ENCODE results near the gene GLRX5.

Gene GLRX5

DNA sequence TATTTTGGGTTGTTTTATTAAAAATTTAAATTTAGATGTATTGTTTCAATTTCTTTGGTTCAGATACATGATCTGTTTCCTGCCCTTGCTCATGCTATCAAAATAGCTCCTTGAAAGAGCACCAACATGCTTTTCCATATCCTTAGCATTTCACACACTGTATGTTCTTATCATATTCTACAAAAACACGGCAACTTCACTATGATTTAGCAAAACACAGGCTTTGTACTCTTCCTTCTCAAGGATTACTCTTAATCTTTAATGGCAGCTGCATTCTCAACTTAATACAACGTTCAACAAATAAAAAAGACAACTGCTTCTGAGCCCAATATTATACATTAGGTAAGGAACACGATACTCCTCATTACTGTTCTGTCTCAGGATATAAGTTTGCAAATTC is 2.9 kb upstream of the GLRX5 start:
- in situ Hi-C loops (cut with MboI; ENCODE audit: low sequenced_read_pairs) = loop anchor here (10.0 kb wide), 1 partner anchor 87 kb away; no protein-coding TSS in a partner anchor

DNA sequence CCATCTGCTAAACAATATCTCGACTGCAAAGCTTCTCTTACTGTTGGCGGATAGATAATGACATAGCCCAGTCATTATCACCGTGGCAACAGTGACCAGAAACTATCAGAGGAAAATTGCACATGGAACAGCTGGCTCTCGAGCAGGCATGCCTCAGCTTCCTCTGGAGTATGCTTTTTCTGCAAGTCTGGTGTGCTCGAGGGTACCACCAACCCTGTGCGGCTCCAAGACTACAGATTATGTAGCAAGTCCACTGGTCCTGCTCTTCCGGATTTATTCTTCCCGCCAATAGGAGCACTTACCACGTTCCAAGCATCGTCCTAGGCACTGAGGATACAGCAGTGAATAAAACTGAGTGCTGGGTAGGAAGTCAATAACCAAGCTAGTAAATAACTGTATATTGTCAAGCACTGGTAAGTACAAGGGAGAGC is 1.4 kb upstream of the GLRX5 start:
- in situ Hi-C loops (cut with MboI; ENCODE audit: low sequenced_read_pairs) = loop anchor here (10.0 kb wide), 1 partner anchor 89 kb away; no protein-coding TSS in a partner anchor

DNA sequence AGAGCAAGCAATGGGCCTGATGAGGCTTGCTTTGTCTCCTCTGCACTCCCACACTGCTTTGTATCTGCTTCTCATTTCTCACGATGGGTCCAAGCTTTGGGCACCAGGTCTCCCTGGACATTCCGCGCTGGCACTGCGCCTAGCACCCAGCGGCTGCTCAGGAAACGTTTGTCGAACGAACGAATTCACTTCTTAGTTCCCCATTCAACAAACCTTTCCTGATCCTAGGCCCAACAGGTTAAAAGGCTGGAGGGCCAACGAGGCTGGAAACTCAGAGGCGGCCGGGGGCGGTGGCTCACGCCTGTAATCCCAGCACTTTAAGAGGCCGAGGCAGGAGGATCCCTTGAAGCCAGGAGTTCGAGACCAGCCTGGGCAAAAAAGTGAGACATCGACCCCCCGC is 1.0 kb upstream of the GLRX5 start:
- in situ Hi-C loops (cut with MboI; ENCODE audit: low sequenced_read_pairs) = loop anchor here (10.0 kb wide), 1 partner anchor 89 kb away; no protein-coding TSS in a partner anchor

DNA sequence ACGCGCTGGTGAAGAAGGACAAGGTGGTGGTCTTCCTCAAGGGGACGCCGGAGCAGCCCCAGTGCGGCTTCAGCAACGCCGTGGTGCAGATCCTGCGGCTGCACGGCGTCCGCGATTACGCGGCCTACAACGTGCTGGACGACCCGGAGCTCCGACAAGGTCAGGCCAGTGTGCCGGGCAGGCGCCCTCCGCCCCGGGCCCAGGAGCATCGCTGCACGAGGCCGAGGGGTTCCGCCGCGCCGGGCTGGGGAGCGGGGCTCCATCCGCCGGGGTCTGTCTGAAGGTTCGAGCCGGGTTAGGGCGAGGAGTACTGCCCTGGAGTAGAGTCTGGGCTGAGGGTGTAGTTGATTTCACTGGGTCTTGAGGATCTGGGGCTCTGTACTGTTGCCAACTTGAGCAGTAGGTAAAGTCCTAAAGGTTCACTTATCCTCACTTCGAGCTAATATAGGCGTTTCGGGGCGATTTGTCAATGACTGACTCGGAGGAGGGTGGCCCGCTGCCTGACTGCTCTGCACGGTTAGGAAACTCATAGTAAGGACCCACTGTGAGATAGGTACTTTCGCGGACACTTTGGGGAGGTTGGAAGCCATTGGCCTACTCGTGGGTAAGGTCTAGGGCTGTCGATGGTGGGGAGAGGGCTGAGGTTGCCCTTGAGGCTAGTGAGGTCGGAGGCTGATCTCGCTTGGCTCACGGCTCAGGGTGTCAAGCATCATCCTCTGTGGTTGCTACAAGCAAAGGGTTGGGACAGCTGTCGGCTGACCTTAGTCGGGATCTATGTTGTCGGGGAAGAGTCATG is 574 bp downstream of the GLRX5 start:
- in situ Hi-C loops (cut with MboI; ENCODE audit: low sequenced_read_pairs) = loop anchor here (10.0 kb wide), 1 partner anchor 91 kb away; no protein-coding TSS in a partner anchor

DNA sequence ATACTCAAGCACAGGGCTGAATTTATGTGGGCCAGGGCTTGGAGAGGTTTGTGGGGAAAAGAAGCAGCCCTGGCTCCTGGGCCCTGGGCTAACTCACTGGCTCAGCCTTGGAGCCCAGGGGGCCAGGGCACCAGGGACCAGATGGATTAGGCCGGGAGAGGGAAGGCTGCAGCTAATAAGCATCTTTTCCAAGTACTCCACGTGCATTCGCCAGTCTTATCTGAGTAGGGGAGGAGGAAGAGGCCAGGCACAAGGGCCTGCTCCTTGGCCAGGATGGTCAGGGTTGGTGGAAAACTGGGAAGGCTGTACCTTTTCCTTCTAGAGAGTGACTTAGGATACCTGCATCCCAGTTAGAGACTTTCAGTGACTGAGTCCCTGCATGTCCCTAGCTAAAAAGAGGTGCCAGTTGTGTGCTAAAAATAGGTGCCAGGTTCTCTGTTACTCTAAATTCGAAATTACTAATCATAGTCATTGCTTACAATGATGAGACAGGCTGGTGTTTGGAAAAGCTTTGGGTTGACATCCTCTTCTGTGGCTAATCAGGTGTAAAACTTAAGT is 1.3 kb downstream of the GLRX5 start:
- in situ Hi-C loops (cut with MboI; ENCODE audit: low sequenced_read_pairs) = loop anchor here (10.0 kb wide), 1 partner anchor 91 kb away; no protein-coding TSS in a partner anchor

DNA sequence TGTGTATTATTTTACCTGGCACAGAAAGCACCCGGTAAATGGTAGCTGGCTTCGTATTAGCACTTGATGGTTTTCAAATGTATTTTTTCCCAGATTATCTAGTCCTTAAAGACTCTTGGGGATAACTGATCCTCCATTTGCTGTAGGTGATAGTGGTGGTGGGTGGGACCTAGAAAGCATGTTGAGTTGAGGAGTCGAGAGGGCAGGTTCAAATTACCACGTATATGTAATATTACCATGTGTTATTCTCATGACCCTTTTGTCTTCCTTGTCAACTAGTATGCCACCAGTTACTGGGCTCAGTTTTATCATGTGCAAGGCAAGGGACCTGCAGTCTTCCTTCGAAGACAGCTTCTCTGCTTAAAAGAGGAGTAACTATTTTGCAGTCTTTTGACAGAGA is 1.8 kb downstream of the GLRX5 start:
- in situ Hi-C loops (cut with MboI; ENCODE audit: low sequenced_read_pairs) = loop anchor here (10.0 kb wide), 1 partner anchor 92 kb away; no protein-coding TSS in a partner anchor

DNA sequence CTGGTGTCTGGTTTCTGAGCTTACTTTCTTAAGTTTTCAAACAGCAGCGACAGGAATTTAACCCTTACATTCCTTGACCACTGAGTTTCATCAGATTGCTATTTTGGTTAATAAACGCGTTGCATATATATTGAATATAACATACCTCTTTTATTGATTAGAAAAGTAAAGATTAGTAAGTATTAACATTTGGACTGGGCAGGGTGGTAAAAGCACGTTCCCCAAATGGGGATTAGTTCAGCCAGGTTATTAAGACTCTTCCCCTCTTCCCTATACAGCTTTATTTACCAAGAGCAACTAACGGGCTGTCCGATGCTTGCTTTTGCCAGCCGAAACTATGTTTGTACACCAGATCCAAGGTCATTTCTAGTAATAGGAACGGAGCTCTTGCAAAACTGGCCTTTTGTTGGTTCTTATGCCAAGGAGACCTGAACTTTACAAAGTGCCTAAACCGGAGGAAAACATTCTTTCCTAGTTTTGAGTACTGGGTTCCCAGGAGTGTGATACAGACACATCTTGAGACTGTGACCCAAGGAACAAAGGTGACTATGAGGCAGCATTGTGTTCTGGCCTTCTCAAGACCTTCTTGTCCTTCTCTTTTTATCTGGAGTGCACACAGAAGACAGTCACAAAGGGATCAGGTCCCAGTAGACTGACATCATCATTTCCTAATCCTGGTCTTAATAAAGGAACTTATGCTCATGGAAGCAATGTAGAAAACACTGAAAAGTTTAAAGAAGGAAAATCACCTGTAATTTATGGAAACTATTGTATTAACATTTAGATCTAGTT is 2.6 kb downstream of the GLRX5 start:
- in situ Hi-C loops (cut with MboI; ENCODE audit: low sequenced_read_pairs) = loop anchor here (10.0 kb wide), 1 partner anchor 93 kb away; no protein-coding TSS in a partner anchor

DNA sequence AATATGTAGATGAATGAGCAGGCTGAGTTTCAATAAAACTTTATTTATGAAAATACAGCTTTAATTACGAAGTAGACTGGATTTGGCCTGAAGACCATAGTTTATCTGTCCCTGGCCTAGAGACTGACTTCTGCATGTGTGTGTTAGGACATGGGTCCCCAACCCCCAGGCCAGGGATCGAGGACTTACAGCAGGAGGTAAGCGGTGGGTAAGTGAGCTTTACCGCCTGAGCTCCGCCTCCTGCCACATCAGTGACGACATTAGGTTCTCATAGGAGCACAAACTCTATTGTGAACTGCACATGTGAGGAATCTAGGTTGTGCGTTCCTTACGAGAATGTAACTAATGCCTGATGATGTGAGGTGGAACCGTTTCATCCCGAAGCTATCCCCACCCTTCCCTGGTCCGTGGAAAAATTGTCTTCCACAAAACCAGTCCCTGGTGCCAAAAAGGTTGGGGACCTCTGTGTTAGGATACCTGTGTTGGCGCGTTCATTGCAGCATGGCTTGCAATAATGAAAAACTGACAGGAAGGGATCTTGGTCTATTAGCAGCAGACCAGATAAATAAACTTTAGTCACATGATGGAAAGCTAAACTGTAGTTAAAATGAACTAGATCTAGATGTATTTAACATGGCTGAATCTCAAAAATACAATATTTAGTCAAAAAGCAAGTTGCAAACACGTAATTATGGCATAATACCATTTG is 4.1 kb downstream of the GLRX5 start:
- in situ Hi-C loops (cut with MboI; ENCODE audit: low sequenced_read_pairs) = loop anchor here (10.0 kb wide), 1 partner anchor 94 kb away; no protein-coding TSS in a partner anchor

DNA sequence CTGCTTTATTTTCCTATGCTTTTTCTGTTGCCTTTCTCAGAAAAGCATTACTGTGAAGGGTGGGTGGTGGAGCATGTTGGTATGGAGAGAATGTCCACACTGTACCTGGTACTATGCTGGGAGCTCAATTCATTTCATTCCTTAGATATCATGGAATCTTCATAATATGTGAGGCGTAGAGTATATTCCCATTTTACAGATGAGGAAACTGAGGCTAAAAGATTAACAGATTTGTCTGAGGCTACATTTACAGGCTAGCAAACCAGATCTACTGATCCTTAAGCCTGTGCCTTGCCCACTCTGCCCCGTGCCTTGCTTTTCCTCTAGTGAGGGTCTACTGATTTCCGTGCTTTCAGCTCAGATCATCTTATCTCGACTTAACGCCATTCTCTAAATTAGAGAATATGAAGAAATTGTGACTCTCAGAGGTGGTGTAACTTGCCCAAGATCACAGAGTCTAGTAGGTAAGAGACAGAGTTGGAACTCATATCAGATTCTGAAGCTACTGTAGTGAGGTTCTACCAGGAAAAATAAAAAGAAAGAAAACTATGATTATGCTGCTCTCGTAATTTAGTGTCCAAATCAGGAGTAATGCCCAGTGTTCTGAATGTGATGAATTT is 5.5 kb downstream of the GLRX5 start:
- in situ Hi-C loops (cut with MboI; ENCODE audit: low sequenced_read_pairs) = no loop called here

DNA sequence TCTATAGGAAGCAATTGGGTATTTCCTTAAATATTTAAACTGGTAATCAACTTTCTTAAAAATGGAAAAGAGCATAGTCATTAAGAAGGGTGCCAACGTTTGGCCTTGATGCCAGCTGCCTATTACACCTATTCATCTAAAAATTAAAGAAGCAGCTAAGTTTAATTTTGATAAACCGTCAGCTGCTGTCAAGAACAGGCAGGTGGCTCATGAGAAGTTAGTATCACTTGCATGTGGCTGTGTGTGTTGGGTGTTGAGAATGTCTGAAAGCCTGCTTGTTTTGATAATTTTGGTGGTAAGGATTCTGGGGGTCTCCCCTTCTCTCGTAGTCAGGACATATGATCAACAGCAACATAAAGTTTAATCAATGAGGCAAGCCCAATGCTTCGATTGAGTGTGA is 6.5 kb downstream of the GLRX5 start:
- in situ Hi-C loops (cut with MboI; ENCODE audit: low sequenced_read_pairs) = no loop called here

DNA sequence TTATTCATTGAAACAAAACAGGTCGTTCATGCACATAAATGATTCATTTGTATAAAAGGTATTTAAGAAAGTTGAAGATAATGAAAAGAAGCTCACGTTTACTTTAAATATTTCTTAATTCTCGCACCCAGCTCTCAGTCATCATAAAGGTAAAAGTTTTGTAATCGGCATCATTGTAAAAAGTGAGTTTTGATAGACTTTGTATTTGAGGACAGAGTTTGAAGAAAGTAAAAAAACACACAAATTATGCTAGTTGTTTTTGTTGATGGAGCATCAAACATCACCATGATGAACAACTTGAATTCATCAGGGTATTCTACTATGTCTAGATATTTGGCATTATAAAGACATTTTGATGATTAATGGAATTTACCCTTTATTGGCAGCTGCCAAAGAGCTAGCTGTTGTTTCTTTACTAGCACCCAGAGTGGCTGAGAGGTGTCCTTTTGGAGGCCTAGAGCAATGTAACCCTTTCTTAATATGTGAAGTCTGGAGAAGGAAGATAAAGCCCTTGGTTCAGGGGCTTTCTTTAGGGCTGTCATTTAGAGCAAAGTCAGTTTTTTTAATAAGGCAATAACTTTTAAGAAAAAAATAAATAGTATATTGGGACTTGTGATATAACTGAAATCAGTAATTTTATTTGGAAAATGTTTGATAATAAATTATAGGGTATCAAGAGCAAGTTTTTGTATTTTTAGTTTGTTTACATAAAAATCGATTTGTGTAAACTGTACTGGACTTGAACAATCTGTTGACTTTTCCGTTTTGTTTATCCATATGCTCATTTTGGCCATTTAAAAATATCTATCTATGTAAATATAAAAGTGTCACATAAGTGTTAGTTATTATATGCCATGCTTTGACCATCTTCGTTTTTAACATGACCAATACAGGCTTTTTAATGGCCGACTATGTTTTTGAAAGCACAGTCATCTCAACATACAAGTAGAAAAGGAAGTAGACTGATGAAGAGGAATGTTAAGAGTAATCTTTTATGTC is 7.4 kb downstream of the GLRX5 start:
- in situ Hi-C loops (cut with MboI; ENCODE audit: low sequenced_read_pairs) = no loop called here

DNA sequence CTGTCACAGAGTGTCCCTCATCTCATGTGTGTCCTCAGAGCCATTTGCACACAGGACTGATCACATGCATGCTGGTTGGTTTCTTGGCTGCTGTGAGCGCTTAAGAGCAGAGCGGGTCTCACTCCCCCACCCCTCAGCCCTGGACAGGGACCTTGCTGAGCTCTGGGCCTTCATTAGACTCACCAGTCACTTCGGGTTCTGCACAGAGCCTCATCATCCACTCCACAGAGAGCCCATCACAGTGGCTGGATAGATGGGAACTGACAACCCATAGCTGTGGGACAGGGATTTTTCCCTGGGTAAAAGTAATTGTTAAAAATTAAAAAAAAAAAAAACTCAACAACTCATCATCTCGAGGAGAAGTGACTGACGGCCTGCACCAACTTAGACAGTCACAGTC is 8.2 kb downstream of the GLRX5 start:
- in situ Hi-C loops (cut with MboI; ENCODE audit: low sequenced_read_pairs) = no loop called here

DNA sequence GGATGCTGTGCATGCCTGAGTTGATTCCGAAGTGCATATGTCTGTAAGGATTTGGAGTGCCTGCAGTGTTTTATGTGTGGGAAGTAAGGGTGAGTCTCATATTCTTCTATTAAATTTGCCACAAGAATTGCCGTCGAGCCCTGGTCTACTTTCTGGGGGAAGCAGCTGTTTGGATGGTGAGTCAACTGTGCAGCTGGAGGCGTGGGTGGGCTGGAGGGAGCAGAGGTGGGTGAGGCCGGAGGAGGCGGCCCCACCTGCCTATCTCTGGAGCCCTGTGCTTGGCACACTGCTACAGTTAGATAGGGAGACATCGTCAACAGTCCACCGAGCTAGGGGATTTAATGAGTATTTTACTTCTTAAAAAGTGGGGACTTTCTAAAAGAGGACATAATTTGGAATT is 9.7 kb downstream of the GLRX5 start:
- in situ Hi-C loops (cut with MboI; ENCODE audit: low sequenced_read_pairs) = no loop called here

DNA sequence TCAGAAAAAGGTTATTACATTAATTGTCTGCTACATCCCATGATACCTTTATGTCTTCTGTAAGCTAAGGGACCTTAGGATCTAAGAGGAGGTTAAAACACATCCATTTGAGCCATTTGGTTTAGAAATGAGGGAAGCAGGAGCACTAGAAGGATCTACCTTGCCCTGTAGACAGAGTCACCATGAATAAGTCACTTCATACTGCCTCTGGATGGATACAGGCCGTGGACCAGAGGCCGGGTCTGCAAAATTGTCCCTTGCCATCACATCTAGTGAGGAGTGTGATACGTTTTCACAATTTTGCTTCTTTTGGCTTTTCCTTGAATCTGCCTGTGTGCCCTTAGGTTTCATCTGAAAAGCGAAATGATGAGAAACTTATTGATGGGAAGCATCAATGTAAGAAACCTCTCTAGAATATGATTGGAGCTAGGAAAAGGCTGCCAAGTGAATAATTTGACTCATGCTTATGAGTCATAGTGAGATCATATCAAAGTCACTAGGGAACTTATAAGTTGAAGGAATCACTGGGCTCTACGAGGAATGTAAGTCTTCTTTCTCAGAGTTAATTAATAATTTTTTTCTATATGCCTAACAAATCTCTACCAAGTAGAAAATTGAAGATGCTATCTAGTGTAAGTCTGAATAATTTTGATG is 10.8 kb downstream of the GLRX5 start:
- in situ Hi-C loops (cut with MboI; ENCODE audit: low sequenced_read_pairs) = no loop called here

DNA sequence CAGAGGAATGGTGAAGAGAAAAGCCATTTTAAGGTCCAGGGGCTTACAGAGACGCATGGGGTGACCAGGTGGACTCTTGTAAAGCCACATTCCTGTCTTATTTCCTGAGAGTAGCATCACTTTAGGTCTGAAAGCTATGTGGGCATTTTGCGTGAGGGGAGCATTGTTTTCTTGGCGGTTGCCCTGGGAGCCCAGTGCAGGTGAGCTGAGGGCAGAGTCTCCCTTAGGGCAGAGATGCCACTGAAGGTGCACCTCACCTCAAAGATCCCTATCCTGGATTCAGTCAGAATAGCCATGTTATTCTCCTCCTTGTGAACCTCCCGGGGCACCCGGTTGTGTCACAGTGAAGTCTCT is 12.4 kb downstream of the GLRX5 start:
- in situ Hi-C loops (cut with MboI; ENCODE audit: low sequenced_read_pairs) = no loop called here

DNA sequence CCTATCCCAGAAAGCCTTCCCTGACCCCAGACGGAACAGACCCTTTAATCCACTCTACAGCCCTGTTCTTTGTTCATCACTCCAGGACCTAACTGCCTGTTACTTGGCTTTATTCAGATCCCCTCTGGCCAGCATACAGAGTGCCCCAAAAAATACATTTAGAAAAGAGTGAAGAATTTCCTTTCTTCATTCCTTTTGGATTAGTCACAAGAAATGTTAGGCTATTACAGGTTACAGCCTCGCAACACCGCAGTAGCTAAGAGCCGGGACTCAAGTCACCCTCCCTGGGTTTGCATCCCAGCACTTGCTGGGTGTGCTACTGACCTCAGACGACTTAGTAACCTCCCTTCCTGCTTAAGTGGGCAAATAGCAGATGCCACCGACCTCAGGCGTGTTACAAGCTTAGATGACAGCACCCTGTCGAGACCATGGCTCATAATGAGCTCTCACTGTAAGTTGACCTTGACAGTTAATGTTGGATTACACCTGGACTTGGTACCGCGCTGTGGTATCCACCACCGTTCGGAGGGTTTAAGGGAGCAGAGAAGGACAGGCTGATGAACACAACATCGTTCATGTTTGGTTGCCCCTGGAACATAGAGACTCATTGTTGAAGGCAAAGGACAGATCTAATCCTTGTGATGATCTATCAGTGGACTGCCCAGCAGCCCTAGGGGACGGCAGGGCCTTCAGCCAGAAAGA is 12.9 kb downstream of the GLRX5 start:
- in situ Hi-C loops (cut with MboI; ENCODE audit: low sequenced_read_pairs) = no loop called here

DNA sequence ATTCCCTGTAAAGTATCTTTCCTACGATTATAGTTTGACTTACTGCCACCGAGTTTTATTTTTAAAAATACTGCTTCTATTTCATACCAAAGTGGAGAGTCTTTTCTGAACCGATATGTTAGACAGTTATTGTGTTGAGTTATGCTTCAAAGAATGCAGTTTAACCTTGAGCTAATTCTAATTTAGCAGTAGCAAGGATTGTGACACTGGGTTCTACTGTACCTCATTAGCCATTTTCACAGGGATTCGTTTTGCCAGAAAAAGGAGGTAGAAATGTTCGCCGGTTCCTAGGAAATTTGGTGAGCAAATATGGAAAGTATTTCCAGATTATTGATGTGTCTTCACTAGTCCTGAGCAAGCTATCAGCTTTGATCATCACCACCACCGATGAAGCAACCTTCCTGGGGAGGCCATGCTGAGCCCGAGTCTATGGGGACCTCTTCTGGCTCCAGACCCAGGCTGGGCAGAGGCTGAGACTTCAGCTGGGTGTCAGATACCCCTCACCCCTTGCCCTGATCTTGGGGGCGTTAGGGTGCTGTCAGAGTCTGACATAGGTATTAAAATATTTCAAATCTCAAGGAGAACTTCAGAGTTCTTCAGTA is 13.6 kb downstream of the GLRX5 start:
- in situ Hi-C loops (cut with MboI; ENCODE audit: low sequenced_read_pairs) = no loop called here

Data from HL-60/S4 treated with retinoic acid at 250 ng/mL for 4 days and 3 days (cell line).